OCI-LY7 (cell line): ENCODE results near the gene SMPDL3A. TPM values are rescaled to one million over a fixed set of nuclear protein-coding genes. Genes with fewer than 3 reads are reported as not detected.

Source experiments
- BruUV-seq: library from RNA; stranded (reverse); fragments of 400-500 nt; replicated peaks from 2 replicates; lab custom pipeline; 2021; lab: Mats Ljungman, UMichigan
- CTCF ChIA-PET: fragments of 300-600 bp; sonication (Branson Sonifier 250); formaldehyde crosslinking; loops from one replicate; lab custom pipeline; 2022; ENCODE audit warnings: antibody characterized with exemption; ENCODE audit not compliant: unreplicated experiment; lab: Charles Lee
- POLR2A ChIA-PET: fragments of 300-600 bp; sonication (Branson Sonifier 250); formaldehyde crosslinking; loops from one replicate; lab custom pipeline; 2022; ENCODE audit warnings: antibody characterized with exemption; lab: Charles Lee
- DNase-seq: peaks from one replicate; pipeline ENCODE4 v3.0.0-alpha.2; 2015; ENCODE audit warnings: low spot score
- H2AFZ ChIP-seq: fragments of 200-600 bp; sonication (generic), shearing (Covaris generic); 2 replicates; pipeline ENCODE4 v1.6.1; 2014; ENCODE audit warnings: mild to moderate bottlenecking, antibody characterized with exemption, low read length, moderate library complexity
- H3K27ac ChIP-seq: fragments of 200-600 bp; sonication (generic); 2 replicates; pipeline ENCODE4 v1.5.1; 2014; ENCODE audit warnings: mixed run types, low read depth, mild to moderate bottlenecking, moderate library complexity, low read length, inconsistent platforms; ENCODE audit not compliant: poor library complexity, severe bottlenecking
- H3K36me3 ChIP-seq: fragments of 200-600 bp; sonication (generic); 2 replicates; pipeline ENCODE4 v1.6.1; 2014; ENCODE audit warnings: mild to moderate bottlenecking, antibody characterized with exemption, low read length, moderate library complexity, mixed read lengths; ENCODE audit not compliant: insufficient read depth
- H3K4me1 ChIP-seq: fragments of 200-600 bp; sonication (generic); 2 replicates; pipeline ENCODE4 v1.5.1; 2014; ENCODE audit warnings: mild to moderate bottlenecking, low read length; ENCODE audit not compliant: insufficient read depth, poor library complexity, severe bottlenecking
- H3K4me2 ChIP-seq: fragments of 200-600 bp; sonication (generic); 2 replicates; pipeline ENCODE4 v1.6.1; 2014; ENCODE audit warnings: mild to moderate bottlenecking, low read length
- H3K4me3 ChIP-seq: fragments of 200-600 bp; sonication (generic); 2 replicates; pipeline ENCODE4 v1.5.1; 2014; ENCODE audit warnings: mild to moderate bottlenecking, low read depth, low read length; ENCODE audit not compliant: poor library complexity, severe bottlenecking
- H3K79me2 ChIP-seq: fragments of 200-600 bp; sonication (generic); 2 replicates; pipeline ENCODE4 v1.6.1; 2016; ENCODE audit warnings: low read depth, mild to moderate bottlenecking, low read length, moderate library complexity, mixed read lengths; ENCODE audit not compliant: insufficient read depth
- H3K9me2 ChIP-seq: fragments of 200-600 bp; sonication (generic); 2 replicates; pipeline ENCODE4 v1.6.1; 2016; ENCODE audit warnings: mild to moderate bottlenecking, low read length, mixed read lengths; ENCODE audit not compliant: insufficient read depth
- H3K9me3 ChIP-seq: fragments of 200-600 bp; sonication (generic); 2 replicates; pipeline ENCODE4 v1.6.1; 2014; ENCODE audit warnings: mild to moderate bottlenecking, mixed run types, low read length, mixed read lengths
- H4K20me1 ChIP-seq: fragments of 200-600 bp; sonication (generic); 2 replicates; pipeline ENCODE4 v1.6.1; 2014; ENCODE audit warnings: mild to moderate bottlenecking, antibody characterized with exemption, low read length, moderate library complexity, mixed read lengths; ENCODE audit not compliant: insufficient read depth
- CTCF ChIP-seq: fragments of 200-600 bp; sonication (generic); conservative IDR thresholded peaks from 2 replicates; pipeline ENCODE4 v1.5.1; 2014; ENCODE audit warnings: mild to moderate bottlenecking, antibody characterized with exemption, low read length, moderate library complexity, mixed read lengths
- EZH2phosphoT487 ChIP-seq: fragments of 200-600 bp; sonication (generic); IDR thresholded peaks from 2 replicates; pipeline ENCODE4 v1.6.1; 2018; ENCODE audit warnings: low read depth, borderline replicate concordance, mild to moderate bottlenecking, mixed run types, antibody characterized with exemption, low read length, moderate library complexity, mixed read lengths
- intact Hi-C: fragments of 100-400 bp; cut with micrococcal nuclease; formaldehyde crosslinking; loops from one replicate; pipeline ENCODE4 v1.10.0; 2022; ENCODE audit not compliant: unreplicated experiment
- total RNA-seq, 2 experiments: library from RNA; depleted of rRNA in 1 of 2; stranded (reverse); fragments of >200 nt in 1 of 2; shearing (Covaris generic) in 1 of 2; gene quantifications; 2 replicates each; pipeline ENCODE4 v1.2.3, GENCODE V29; 2014 to 2022

The SMPDL3A gene
- total RNA-seq, 2 experiments from 2014 or later, result not detected

DNA sequence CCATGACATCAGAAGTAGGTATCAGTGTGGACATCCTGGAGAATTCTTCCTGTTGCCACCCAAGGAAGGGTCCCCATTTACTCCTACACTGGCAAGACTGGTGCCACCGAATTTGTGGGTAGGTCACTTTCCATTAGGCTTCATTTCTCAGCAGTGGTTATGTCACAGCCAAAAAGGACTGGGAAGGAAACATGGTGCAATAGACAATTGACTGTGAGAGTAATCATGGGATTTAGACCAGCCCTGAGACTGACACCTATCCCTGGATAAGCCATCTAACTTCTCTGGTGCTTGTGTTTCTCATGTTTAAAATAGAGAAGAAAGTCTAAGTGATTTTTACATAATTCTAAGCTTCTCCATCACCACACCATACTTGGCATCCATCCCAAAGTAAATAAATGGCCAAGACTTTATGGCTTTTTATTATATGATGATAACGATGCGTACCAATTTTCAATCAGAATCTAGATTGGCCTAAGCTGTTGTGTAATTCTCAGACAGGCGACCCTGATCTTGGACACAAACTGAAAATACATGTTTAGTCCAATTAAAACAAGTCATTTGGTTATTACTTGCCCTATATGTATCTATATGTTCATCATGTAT is 10.2 kb downstream of the SMPDL3A start:
- CTCF ChIA-PET, result no interaction called here
- intact Hi-C loops, result no loop called here
- no peak for DNase-seq

DNA sequence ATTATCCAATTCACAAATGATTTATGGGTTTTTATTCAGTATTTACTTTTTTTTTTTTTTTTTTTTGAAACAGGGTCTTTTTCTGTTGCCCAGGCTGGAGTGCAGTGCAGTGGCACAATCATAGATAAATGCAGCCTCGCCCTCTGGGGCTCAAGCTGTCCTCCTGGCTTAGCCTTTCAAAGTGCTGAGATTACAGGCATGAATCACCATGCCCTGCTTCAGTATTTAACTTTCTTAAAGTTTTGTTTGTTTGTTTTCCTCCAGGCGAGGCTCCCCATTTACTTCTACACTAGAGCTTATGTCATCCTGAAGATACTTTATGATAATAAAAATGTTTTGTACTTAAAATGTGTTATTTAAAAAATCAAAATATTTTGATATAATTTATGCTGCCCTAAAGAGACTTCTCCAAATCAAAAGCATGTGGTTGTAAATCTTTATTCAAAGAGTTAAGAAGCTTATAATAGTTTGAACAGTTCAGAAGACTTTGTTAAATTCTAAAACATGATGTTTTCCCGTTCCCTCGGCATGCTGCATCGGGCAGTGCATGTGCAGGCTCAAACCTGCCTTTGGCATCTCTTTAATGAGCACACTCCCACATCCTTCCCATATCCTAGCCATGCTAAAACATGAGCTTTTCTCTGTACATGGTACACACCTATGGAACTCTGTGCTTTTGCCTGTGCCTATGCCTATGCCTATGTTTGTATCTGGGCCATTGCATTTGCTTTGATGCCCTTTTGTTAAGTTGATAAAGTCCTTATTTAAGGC is 11.0 kb downstream of the SMPDL3A start:
- CTCF ChIA-PET, result no interaction called here
- Histone ChIP-seq H3K79me2 (no peaks in the 10 kb centered on the region), H3K4me2 (no peak overlapping the region), H3K36me3 (no peaks in the 10 kb centered on the region), H2AFZ (no peak overlapping the region), H3K27ac (no peak overlapping the region), H3K4me1 (no peaks in the 10 kb centered on the region), H4K20me1 (no peaks in the 10 kb centered on the region), H3K4me3 (no peak overlapping the region), H3K9me2 (no peaks in the 10 kb centered on the region), H3K9me3 (no peaks in the 10 kb centered on the region)
- intact Hi-C loops, result no loop called here
- POLR2A ChIA-PET, result interaction anchor here (0.6 kb wide), 1 partner anchor 306 kb away, joined by 3 read pairs; no protein-coding TSS in a partner anchor
- BruUV-seq, result no TSS peak
- DNase-seq, result no peak
- TF ChIP-seq EZH2phosphoT487 (no peak), CTCF (no peak)

More for the DNA sequence above, 10.2 kb downstream of the SMPDL3A start:
- H2AFZ ChIP-seq, result no peak overlapping the region
- no peak overlapping the region for H3K4me2 ChIP-seq
- no peaks in the 10 kb centered on the region for H3K9me3 ChIP-seq
- TF ChIP-seq EZH2phosphoT487 (no peak), CTCF (no peak)
- no peaks in the 10 kb centered on the region for H3K4me1 ChIP-seq
- no peak overlapping the region for H3K4me3 ChIP-seq
- no peaks in the 10 kb centered on the region for H3K36me3 ChIP-seq
- POLR2A ChIA-PET, result interaction anchor here (0.6 kb wide), 2 partner anchors 307 to 711 kb away, joined by 3 read pairs; no protein-coding TSS in a partner anchor
- BruUV-seq, result no TSS peak
- no peaks in the 10 kb centered on the region for H4K20me1 ChIP-seq
- H3K27ac ChIP-seq, result no peak overlapping the region
- no peaks in the 10 kb centered on the region for H3K79me2 ChIP-seq
- H3K9me2 ChIP-seq, result no peaks in the 10 kb centered on the region

- no peak for DNase-seq
- no TSS peak for BruUV-seq
- Histone ChIP-seq H4K20me1 (no peaks in the 10 kb centered on the region), H2AFZ (no peak overlapping the region), H3K4me1 (no peaks in the 10 kb centered on the region), H3K27ac (no peak overlapping the region), H3K9me2 (no peaks in the 10 kb centered on the region), H3K9me3 (no peaks in the 10 kb centered on the region), H3K4me3 (no peak overlapping the region), H3K79me2 (no peaks in the 10 kb centered on the region), H3K4me2 (no peak overlapping the region), H3K36me3 (no peaks in the 10 kb centered on the region)
- intact Hi-C loops, result no loop called here
- ChIA-PET POLR2A (no interaction called here), CTCF (no interaction called here)
- TF ChIP-seq CTCF (no peak), EZH2phosphoT487 (no peak)
These were observed 11.8 kb downstream of the SMPDL3A start for GRCh38 chr6:122800906-122801305.
